ENCODE measurements around the gene ZNF611.

GRCh38 chr19:52689843-52690368 lies 44.9 kb downstream of the ZNF611 start:
- TF ChIP-seq CTCF (conservative IDR thresholded peaks at IDR 0.05) (no peak), EZH2 (IDR thresholded peaks at IDR 0.05; ENCODE audit: low read depth) (no peak)
